RWPE1 (cell line): ENCODE data around the gene TRAF3.
"Not testable (repeated sequence)": the region's sequence is repeated elsewhere in the genome, so short reads cannot be mapped to it uniquely, and the experiment has no call there.

Experiments used
- CTCF ChIA-PET: fragments of 350-600 bp; sonication (Branson Sonifier 250); formaldehyde crosslinking; extraction: SDS; loops from one replicate; lab custom pipeline; 2021; lab: Yijun Ruan, JAX
- POLR2A ChIA-PET: fragments of 400-600 bp; formaldehyde crosslinking; extraction: SDS; loops from one replicate; lab custom pipeline; 2020; ENCODE audit warnings: antibody characterized with exemption; ENCODE audit not compliant: low non-redundant PET; lab: Yijun Ruan, JAX
- DNase-seq: peaks from one replicate; pipeline ENCODE4 v3.0.0; 2012; ENCODE audit warnings: low spot score
- H3K27ac ChIP-seq: fragments of 450-650 bp; 2 replicates; pipeline ENCODE4 v1.5.1; 2017
- TF ChIP-seq, protein P1 (sequence below): fragments of 450-650 bp; conservative IDR thresholded peaks from 2 replicates; pipeline ENCODE4 v1.5.1; 2017; ENCODE audit warnings: low read depth, mild to moderate bottlenecking

Gene TRAF3

DNA sequence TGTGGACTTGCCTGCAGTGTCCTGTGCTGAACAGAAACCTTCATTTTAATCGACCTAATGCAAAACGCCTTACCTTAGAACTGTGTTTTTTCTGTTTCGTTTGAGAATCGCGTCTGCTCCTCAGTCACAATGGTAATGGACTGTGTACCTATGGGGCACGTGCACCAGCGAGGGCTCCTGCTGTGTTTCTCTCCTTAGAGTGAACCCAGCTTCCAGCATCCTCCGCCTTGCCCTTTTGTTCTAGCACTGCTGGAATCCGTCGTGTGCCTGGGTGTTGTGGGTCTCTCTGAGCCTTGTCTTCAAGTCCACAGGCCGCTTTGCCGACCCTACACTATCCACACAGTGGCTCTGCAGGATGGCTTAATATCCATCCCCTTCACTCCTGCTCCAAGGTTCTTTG lies 148.9 kb downstream of the TRAF3 start:
- CTCF ChIA-PET = interaction anchor here (1.1 kb wide), 1 partner anchor 14 kb away, joined by 3 read pairs; no protein-coding TSS in a partner anchor
- H3K27ac ChIP-seq = no peak overlapping the region
- POLR2A ChIA-PET = interaction anchor here (0.7 kb wide), 2 partner anchors 9 to 179 kb away, joined by 3 to 7 read pairs; no protein-coding TSS in a partner anchor
- DNase-seq = no peak
- TF ChIP-seq, protein P1, sequence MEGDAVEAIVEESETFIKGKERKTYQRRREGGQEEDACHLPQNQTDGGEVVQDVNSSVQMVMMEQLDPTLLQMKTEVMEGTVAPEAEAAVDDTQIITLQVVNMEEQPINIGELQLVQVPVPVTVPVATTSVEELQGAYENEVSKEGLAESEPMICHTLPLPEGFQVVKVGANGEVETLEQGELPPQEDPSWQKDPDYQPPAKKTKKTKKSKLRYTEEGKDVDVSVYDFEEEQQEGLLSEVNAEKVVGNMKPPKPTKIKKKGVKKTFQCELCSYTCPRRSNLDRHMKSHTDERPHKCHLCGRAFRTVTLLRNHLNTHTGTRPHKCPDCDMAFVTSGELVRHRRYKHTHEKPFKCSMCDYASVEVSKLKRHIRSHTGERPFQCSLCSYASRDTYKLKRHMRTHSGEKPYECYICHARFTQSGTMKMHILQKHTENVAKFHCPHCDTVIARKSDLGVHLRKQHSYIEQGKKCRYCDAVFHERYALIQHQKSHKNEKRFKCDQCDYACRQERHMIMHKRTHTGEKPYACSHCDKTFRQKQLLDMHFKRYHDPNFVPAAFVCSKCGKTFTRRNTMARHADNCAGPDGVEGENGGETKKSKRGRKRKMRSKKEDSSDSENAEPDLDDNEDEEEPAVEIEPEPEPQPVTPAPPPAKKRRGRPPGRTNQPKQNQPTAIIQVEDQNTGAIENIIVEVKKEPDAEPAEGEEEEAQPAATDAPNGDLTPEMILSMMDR = no peak

DNA sequence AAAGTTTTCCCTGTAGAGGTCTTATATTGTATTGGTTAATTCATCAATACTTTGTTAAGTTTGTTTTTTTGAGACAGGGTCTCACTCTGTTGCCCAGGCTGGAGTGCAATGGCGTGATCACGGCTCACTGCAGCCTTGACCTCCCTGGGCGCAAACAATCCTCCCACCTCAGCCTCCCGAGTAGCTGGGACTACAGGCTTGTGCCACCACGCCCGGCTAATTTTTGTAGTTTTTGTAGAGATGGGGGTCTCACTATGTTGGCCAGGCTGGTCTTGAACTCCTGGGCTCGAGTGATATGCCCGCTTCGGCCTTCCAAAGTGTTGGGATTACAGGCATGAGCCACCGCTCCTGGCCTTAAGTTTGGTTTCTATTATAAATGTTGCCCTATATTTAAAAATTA lies 149.6 kb downstream of the TRAF3 start:
- H3K27ac ChIP-seq, DNase-seq, CTCF ChIA-PET: not testable (repeated sequence)
- POLR2A ChIA-PET = interaction anchor here (0.6 to 0.7 kb wide), 2 partner anchors 9 to 121 kb away, joined by 7 read pairs; no protein-coding TSS in a partner anchor

- ChIA-PET CTCF (interaction anchor here (0.7 kb wide), 1 partner anchor 353 kb away, joined by 3 read pairs; no protein-coding TSS in a partner anchor), POLR2A (interaction anchor here (0.6 kb wide), 1 partner anchor 121 kb away, joined by 7 read pairs; no protein-coding TSS in a partner anchor)
- 0 out of 2 replicates have a peak overlapping the region, but pooled peaks have one; percentile 0 for H3K27ac ChIP-seq
- TF ChIP-seq, protein P1 = no peak
- DNase-seq = peak; percentile 60
Measured at GRCh38 chr14:102927346-102927877, 150.2 kb downstream of the TRAF3 start.

- H3K27ac ChIP-seq = 0 out of 2 replicates have a peak overlapping the region, but pooled peaks have one; percentile 0
- ChIA-PET CTCF (interaction anchor here (0.7 kb wide), 1 partner anchor 354 kb away, joined by 3 read pairs; no protein-coding TSS in a partner anchor), POLR2A (no interaction called here)
- TF ChIP-seq, protein P1 = no peak
- no peak for DNase-seq
Measured at GRCh38 chr14:102927878-102928411, 150.7 kb downstream of the TRAF3 start.

- DNase-seq = peak; percentile 59
- TF ChIP-seq, protein P1 = no peak
- ChIA-PET CTCF (no interaction called here), POLR2A (no interaction called here)
- no peak overlapping the region for H3K27ac ChIP-seq
Measured at GRCh38 chr14:102928412-102929240, 151.4 kb downstream of the TRAF3 start.

DNA sequence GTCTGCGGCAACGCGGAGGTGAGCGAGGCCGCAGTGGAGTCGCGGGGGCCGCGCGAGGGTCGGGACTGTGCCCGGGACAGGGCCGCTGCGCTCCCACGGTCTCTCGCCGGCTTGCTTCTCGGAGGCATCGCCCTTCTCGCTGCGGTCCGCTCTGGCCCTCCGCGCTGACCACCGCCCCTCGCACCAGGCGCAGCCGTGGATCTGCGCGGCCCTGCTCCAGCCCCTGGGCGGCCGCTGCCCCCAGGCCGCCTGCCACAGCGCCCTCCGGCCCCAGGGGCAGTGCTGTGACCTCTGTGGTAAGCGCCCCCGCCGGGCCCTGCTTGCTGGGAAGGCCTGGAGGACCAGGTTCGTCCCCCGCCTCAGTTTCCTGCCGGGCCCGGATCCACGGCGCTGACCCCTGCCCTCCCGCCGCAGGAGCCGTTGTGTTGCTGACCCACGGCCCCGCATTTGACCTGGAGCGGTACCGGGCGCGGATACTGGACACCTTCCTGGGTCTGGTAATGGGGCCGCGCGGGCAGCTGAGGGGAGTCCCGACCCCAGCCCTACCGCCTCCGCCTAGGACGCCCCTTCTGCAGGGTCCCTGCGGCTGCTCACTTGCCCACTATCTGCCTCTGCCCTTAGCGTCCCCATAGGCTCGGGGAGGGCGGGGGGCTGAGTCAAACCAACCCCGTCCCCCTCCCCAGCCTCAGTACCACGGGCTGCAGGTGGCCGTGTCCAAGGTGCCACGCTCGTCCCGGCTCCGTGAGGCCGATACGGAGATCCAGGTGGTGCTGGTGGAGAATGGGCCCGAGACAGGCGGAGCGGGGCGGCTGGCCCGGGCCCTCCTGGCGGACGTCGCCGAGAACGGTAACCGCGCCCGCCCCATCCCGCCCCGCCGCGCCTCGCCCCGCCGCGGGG lies 152.2 kb downstream of the TRAF3 start:
- DNase-seq = no peak
- TF ChIP-seq, protein P1 = no peak
- H3K27ac ChIP-seq = no peak overlapping the region
- ChIA-PET CTCF (interaction anchor here (0.5 to 0.6 kb wide), 3 partner anchors 180 to 363 kb away, joined by 3 to 4 read pairs (median 4); no protein-coding TSS in a partner anchor), POLR2A (no interaction called here)
